DOHH2 (cell line): ENCODE measurements around the gene MOK.

Source experiments
- H3F3A ChIP-seq: fragments of 200-600 bp; sonication (generic), shearing (Covaris generic); 2 replicates; pipeline ENCODE4 v1.6.0; 2016; ENCODE audit warnings: antibody characterized with exemption, mild to moderate bottlenecking; ENCODE audit not compliant: control insufficient read depth, insufficient read depth
- H3K27ac ChIP-seq: fragments of 200-600 bp; sonication (generic); 2 replicates; pipeline ENCODE4 v1.5.1; 2014; ENCODE audit warnings: low read depth, mild to moderate bottlenecking, low read length, moderate library complexity
- H3K27me3 ChIP-seq: fragments of 200-600 bp; sonication (generic); 2 replicates; pipeline ENCODE4 v1.6.1; 2014; ENCODE audit warnings: mild to moderate bottlenecking, low read length, mixed read lengths; ENCODE audit not compliant: control insufficient read depth
- H3K36me3 ChIP-seq: fragments of 200-600 bp; sonication (generic); 2 replicates; pipeline ENCODE4 v1.6.1; 2014; ENCODE audit warnings: mild to moderate bottlenecking, low read length, moderate library complexity, mixed read lengths; ENCODE audit not compliant: control insufficient read depth
- H3K4me1 ChIP-seq: fragments of 200-600 bp; sonication (generic); 2 replicates; pipeline ENCODE4 v1.6.1; 2014; ENCODE audit warnings: mild to moderate bottlenecking, low read length, mixed read lengths; ENCODE audit not compliant: control insufficient read depth
- H3K4me2 ChIP-seq: fragments of 200-600 bp; sonication (generic); 2 replicates; pipeline ENCODE4 v1.6.0; 2014; ENCODE audit warnings: mild to moderate bottlenecking, low read length, moderate library complexity
- H3K4me3 ChIP-seq: fragments of 200-600 bp; sonication (generic); 2 replicates; pipeline ENCODE4 v1.5.1; 2014; ENCODE audit warnings: mild to moderate bottlenecking, low read length, mixed read lengths
- H3K79me2 ChIP-seq: fragments of 200-600 bp; sonication (generic); 2 replicates; pipeline ENCODE4 v1.6.1; 2014; ENCODE audit warnings: mild to moderate bottlenecking, low read length, mixed read lengths; ENCODE audit not compliant: control insufficient read depth
- H3K9me2 ChIP-seq: fragments of 200-600 bp; sonication (generic); replicated peaks from 2 replicates; pipeline ENCODE4 v1.6.1; 2014; ENCODE audit warnings: mild to moderate bottlenecking, low read length, mixed read lengths; ENCODE audit not compliant: control insufficient read depth
- H3K9me3 ChIP-seq: fragments of 200-600 bp; sonication (generic); 2 replicates; pipeline ENCODE4 v1.6.1; 2014; ENCODE audit warnings: antibody characterized with exemption, low read length, mixed read lengths; ENCODE audit not compliant: control insufficient read depth, insufficient read depth
- H4K20me1 ChIP-seq: fragments of 200-600 bp; sonication (generic); 2 replicates; pipeline ENCODE4 v1.6.0; 2014; ENCODE audit warnings: low read depth, mild to moderate bottlenecking, antibody characterized with exemption, low read length, moderate library complexity; ENCODE audit not compliant: control insufficient read depth, insufficient read depth
- EZH2phosphoT487 ChIP-seq: fragments of 200-600 bp; sonication (generic); IDR thresholded peaks from 2 replicates; pipeline ENCODE4 v1.6.1; 2017; ENCODE audit warnings: borderline replicate concordance, mild to moderate bottlenecking, antibody characterized with exemption, low read length, moderate library complexity, mixed read lengths
- TF ChIP-seq, protein P1 (sequence below): fragments of 200-600 bp; sonication (generic); IDR thresholded peaks from one replicate; pipeline ENCODE4 v1.5.1; 2014; ENCODE audit warnings: antibody characterized with exemption, mild to moderate bottlenecking, low read depth, low read length; ENCODE audit not compliant: poor library complexity, severe bottlenecking

Gene MOK

DNA sequence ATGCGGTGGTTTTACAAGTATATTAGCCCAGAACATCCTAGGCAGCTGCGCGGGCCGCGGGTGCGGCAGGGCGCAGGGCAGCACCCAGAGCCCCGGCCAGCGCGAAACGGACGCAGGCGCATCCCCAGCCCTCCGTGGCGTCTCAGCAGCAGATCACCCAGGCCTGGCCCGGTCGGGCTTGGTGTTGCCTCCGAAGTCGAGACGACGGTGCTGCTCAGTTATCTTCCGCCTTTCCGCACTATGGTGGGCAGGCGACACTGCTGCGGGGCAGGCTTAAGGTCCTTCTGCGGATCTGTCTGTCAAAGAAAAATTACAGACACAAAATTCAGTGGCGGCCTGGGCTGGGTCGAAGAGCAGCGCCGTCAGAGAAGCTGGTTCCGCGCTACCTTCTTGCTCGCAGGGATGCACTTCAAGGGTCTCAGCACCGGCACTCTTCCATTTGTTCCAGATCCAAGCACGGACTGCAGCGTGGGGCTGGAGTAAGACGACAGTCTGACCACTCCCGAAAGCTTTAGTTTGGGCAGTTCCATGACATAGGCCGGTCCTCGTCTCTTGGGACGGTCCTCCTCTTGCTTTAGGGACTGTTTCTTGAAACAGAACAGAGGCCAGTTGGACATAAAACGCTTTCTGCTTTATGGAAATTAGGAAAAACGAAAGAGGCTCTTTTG, 75.8 kb downstream of the MOK start:
- Histone ChIP-seq H3K9me3 (no peaks in the 10 kb centered on the region), H3K27me3 (no peaks in the 10 kb centered on the region), H3K4me2 (no peak overlapping the region), H3K27ac (no peak overlapping the region), H3K4me3 (no peak overlapping the region), H3F3A (no peaks in the 10 kb centered on the region), H3K36me3 (no peaks in the 10 kb centered on the region), H3K9me2 (no peaks in the 10 kb centered on the region), H3K79me2 (no peaks in the 10 kb centered on the region), H4K20me1 (no peaks in the 10 kb centered on the region), H3K4me1 (peaks cover 16% of the 10 kb centered on the region)
- TF ChIP-seq, protein P1, sequence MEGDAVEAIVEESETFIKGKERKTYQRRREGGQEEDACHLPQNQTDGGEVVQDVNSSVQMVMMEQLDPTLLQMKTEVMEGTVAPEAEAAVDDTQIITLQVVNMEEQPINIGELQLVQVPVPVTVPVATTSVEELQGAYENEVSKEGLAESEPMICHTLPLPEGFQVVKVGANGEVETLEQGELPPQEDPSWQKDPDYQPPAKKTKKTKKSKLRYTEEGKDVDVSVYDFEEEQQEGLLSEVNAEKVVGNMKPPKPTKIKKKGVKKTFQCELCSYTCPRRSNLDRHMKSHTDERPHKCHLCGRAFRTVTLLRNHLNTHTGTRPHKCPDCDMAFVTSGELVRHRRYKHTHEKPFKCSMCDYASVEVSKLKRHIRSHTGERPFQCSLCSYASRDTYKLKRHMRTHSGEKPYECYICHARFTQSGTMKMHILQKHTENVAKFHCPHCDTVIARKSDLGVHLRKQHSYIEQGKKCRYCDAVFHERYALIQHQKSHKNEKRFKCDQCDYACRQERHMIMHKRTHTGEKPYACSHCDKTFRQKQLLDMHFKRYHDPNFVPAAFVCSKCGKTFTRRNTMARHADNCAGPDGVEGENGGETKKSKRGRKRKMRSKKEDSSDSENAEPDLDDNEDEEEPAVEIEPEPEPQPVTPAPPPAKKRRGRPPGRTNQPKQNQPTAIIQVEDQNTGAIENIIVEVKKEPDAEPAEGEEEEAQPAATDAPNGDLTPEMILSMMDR, result no peak
- no peak for TF ChIP-seq EZH2phosphoT487

DNA sequence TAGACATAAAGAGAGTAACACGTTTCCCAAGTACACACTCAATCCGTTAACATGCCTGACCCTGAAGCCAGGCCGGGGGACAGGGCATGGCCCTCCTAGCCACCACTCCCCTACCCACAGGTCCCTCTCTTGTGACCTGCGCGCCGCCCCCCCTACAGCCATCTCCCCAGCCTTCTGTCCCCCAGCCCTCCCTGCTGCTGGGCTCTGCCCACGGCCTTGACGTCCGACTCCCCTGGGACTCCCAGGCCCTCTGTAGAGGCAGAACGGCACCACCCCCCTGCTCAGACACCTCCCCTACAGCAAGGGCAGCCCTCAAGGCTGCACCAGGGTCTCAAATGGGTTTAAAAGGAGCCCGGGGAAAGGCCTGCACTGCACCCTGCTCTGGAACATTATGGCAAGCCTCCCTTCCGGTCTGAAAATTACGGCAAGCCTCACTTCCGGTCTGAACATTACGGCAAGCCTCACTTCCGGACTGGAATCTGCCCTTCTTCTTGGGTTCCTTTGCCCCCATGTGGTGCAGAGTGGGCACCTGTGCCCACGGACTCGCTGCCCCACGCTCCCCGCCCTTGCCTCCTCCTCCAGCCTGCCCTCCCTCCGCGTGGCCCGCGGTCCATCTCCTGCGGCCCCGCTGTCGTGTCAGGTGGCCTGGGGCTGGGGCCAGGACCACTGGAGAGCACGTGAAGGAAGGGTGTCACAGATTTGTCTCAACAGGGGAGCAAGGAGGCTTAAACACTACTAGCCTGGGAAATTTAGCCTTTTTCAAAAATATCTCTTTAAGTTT, 77.6 kb downstream of the MOK start:
- Histone ChIP-seq H3K4me3 (no peak overlapping the region), H3K79me2 (no peaks in the 10 kb centered on the region), H3K4me2 (no peak overlapping the region)

DNA sequence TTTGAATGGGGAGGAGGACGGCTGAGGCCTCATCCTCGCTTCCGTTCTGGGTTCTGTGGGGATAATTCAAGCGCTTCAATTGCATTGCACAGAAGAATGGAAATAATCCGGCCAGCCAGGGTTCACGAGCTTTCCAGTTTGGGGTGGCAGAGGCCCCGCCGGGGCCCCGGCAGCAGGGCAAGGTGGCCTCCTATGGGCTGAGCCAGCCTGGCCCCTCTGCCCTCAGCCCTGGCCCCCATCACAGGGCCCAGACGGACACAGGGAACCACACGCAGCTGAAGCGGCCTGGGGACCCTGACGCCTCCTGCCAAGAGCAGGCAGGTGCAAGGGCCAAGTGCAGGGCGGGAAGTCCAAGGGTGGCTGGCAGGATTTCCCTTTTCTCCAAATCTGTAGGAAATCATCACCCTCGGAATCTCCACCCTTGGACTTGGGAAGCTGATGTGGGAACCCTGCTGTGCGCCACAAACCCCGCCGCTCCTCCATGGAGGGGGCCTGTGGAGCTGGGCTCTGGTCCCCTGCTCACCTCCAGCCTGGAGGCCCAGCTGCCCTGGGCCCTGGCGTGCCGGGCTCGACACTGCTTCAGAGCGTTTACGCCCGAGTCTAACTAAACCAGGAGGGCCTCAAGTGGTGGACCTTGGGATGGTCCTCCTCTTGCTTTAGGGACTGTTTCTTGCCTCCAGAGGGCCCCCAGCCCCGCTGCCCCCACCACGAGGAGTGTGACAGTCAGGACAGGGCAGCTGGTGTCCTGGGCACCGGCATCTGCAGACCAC, 78.4 kb downstream of the MOK start:
- no peaks in the 10 kb centered on the region for H3K9me2 ChIP-seq
- H3K27ac ChIP-seq, result no peak overlapping the region
- 0 out of 2 replicates have a peak, but pooled peaks cover 5% of the 10 kb centered on the region for H4K20me1 ChIP-seq
- no peaks in the 10 kb centered on the region for H3K27me3 ChIP-seq
- H3K4me1 ChIP-seq, result no peaks in the 10 kb centered on the region
- H3K79me2 ChIP-seq, result no peaks in the 10 kb centered on the region
- no peak overlapping the region for H3K4me2 ChIP-seq
- no peaks in the 10 kb centered on the region for H3K36me3 ChIP-seq
- no peaks in the 10 kb centered on the region for H3F3A ChIP-seq
- no peak overlapping the region for H3K4me3 ChIP-seq
- H3K9me3 ChIP-seq, result no peaks in the 10 kb centered on the region
- TF ChIP-seq, protein P1, result no peak
- no peak for TF ChIP-seq EZH2phosphoT487

More for the DNA sequence above, 77.6 kb downstream of the MOK start:
- H3K4me1 ChIP-seq, result peaks cover 3% of the 10 kb centered on the region
- H3K27ac ChIP-seq, result no peak overlapping the region
- H3K36me3 ChIP-seq, result no peaks in the 10 kb centered on the region
- TF ChIP-seq, protein P1, result no peak
- no peak for TF ChIP-seq EZH2phosphoT487
- no peaks in the 10 kb centered on the region for H3K9me2 ChIP-seq
- no peaks in the 10 kb centered on the region for H3K9me3 ChIP-seq
- no peaks in the 10 kb centered on the region for H3K27me3 ChIP-seq
- H4K20me1 ChIP-seq, result 0 out of 2 replicates have a peak, but pooled peaks cover 2% of the 10 kb centered on the region
- no peaks in the 10 kb centered on the region for H3F3A ChIP-seq
